CD4-positive, alpha-beta memory T cell (primary cell): ENCODE results near the gene TRAPPC11. TPM values are rescaled to one million over a fixed set of nuclear protein-coding genes. Genes with fewer than 3 reads are reported as not detected.
"Not testable (repeated sequence)": the region's sequence is repeated elsewhere in the genome, so short reads cannot be mapped to it uniquely, and the experiment has no call there.

Experiments used
- CTCF ChIA-PET: fragments of 350-600 bp; sonication (Branson Sonifier 250); formaldehyde crosslinking; loops from one replicate; lab custom pipeline; 2021; ENCODE audit warnings: inconsistent platforms; ENCODE audit not compliant: partially characterized antibody; lab: Charles Lee
- POLR2A ChIA-PET: fragments of 350-600 bp; sonication (Branson Sonifier 250); formaldehyde crosslinking; loops from one replicate; lab custom pipeline; 2021; ENCODE audit not compliant: partially characterized antibody; lab: Charles Lee
- DNase-seq, 5 donors: peaks; one replicate each; pipeline versions ENCODE4 v3.0.0 to v3.0.0-alpha.2; 2020 to 2022; ENCODE audit warnings: mixed read lengths in 1 of 5
- H3K27ac ChIP-seq: one replicate; pipeline ENCODE4 v1.7.0; 2013; ENCODE audit warnings: low read depth, low read length
- H3K27me3 ChIP-seq: 2 replicates; pipeline ENCODE4 v1.7.0; 2013; ENCODE audit warnings: mild to moderate bottlenecking, low read length, moderate library complexity; ENCODE audit not compliant: insufficient read depth
- H3K36me3 ChIP-seq: 2 replicates; pipeline ENCODE4 v1.7.0; 2013; ENCODE audit warnings: mild to moderate bottlenecking, low read length, moderate library complexity; ENCODE audit not compliant: insufficient read depth
- H3K4me1 ChIP-seq: 2 replicates; pipeline ENCODE4 v1.7.0; 2013; ENCODE audit warnings: mild to moderate bottlenecking, low read length, moderate library complexity; ENCODE audit not compliant: insufficient read depth
- H3K4me3 ChIP-seq, 2 donors: one replicate each; pipeline ENCODE4 v1.7.0; 2013; ENCODE audit warnings: low read length in 2 of 2, mild to moderate bottlenecking in 1 of 2
- H3K9me3 ChIP-seq, 2 donors: one replicate each; pipeline ENCODE4 v1.7.0; 2013; ENCODE audit warnings: low read length in 2 of 2, control low read depth in 1 of 2; ENCODE audit not compliant: control insufficient read depth in 1 of 2
- H3K27ac Mint-ChIP-seq, 7 donors: one replicate each; pipeline ENCODE4 v1.8.0; 2020 to 2021; ENCODE audit warnings: mixed read lengths in 7 of 7, mild to moderate bottlenecking in 6 of 7, inconsistent platforms in 3 of 7, moderate library complexity in 3 of 7
- H3K27me3 Mint-ChIP-seq, 2 donors: one replicate each; pipeline ENCODE4 v1.8.0; 2020 to 2021; ENCODE audit warnings: mixed read lengths in 2 of 2
- H3K36me3 Mint-ChIP-seq, 2 donors: one replicate each; pipeline ENCODE4 v1.8.0; 2020 to 2021; ENCODE audit warnings: mixed read lengths in 2 of 2, inconsistent platforms in 1 of 2, mild to moderate bottlenecking in 1 of 2
- H3K4me1 Mint-ChIP-seq, 4 donors: one replicate each; pipeline ENCODE4 v1.8.0; 2020 to 2021; ENCODE audit warnings: mixed read lengths in 4 of 4, mild to moderate bottlenecking in 1 of 4
- H3K4me3 Mint-ChIP-seq, 8 donors: one replicate each; pipeline ENCODE4 v1.8.0; 2020 to 2021; ENCODE audit warnings: mixed read lengths in 8 of 8, mild to moderate bottlenecking in 7 of 8, moderate library complexity in 6 of 8, inconsistent platforms in 3 of 8
- H3K9me3 Mint-ChIP-seq, 8 donors: one replicate each; pipeline ENCODE4 v1.8.0; 2020 to 2021; ENCODE audit warnings: mixed read lengths in 8 of 8, mild to moderate bottlenecking in 5 of 8, inconsistent platforms in 3 of 8, moderate library complexity in 1 of 8
- intact Hi-C: fragments of 100-400 bp; cut with micrococcal nuclease; formaldehyde crosslinking; loops from one replicate; pipeline ENCODE4 v1.15.1; 2023
- polyA plus RNA-seq, 2 donors: library from polyadenylated mRNA; unstranded; fragments of 300-500 nt; fragmentation: Illumina TruSeq; gene quantifications; one replicate each; pipeline ENCODE4 v1.2.3, GENCODE V29; 2021
- total RNA-seq, 2 experiments: library from RNA; stranded (reverse); gene quantifications; one replicate each; pipeline ENCODE4 v1.2.3, GENCODE V29; 2021

Gene TRAPPC11
- total and polyA plus RNA-seq, 4 experiments from 2014 or later: 22.7 to 51.0 (median 33.2) TPM

DNA sequence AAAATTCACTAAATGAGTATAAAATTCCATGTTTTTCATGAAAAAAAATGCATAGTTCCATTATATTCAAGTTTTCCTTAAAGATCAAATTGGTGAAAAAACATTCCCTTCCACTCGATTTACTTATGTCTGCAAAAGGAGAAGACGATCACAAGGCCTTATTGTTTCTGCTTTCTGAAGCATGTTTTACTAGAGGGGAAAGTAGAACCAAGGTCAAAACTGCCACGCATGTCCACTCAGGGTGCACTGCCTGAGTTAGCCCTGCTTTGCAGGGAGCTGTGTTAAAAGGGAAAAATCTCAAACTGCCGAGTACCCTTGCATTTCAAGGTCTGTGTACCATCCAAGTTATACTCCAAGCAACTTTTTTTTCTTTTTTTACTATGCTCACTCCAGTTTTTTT lies 57.2 kb downstream of the TRAPPC11 start:
- POLR2A ChIA-PET: no interaction called here
- no peaks in the 10 kb centered on the region for H3K9me3 ChIP-seq
- no peaks in the 10 kb centered on the region for H3K27me3 Mint-ChIP-seq
- H3K4me1 Mint-ChIP-seq: peaks cover 1 to 2% (median 2%) of the 10 kb centered on the region in 4 donors
- H3K4me3 ChIP-seq: no peak overlapping the region
- H3K27me3 ChIP-seq: no peaks in the 10 kb centered on the region
- H3K36me3 ChIP-seq: peaks cover 17% of the 10 kb centered on the region
- peaks cover 15 to 33% of the 10 kb centered on the region in 2 donors for H3K36me3 Mint-ChIP-seq
- CTCF ChIA-PET: no interaction called here
- H3K4me3 Mint-ChIP-seq: no peak overlapping the region
- no peak overlapping the region for H3K27ac Mint-ChIP-seq
- DNase-seq: no peak
- intact Hi-C loops: no loop called here
- no peak overlapping the region for H3K27ac ChIP-seq
- no peaks in the 10 kb centered on the region for H3K4me1 ChIP-seq
- H3K9me3 Mint-ChIP-seq: peaks cover 0 to 3% (median 0%) of the 10 kb centered on the region in 8 donors

DNA sequence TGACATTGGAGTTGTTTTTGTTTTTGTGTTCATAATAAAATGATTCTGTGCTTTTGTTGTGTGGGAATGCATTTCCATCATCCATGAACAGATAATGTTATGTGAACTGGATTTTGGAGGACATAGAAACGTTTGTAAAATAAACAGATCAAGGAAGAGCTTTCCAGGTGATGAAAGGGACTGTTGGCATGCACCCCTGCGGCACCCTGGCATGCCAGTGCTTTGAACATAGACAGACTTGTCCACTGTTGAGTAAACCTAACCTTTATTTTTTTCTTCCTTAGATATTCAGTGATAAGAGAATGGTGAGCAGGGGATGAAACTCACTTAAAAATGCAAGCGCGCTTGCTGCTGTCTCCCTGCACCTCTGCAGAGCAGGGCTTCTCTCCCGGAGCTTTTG lies 59.8 kb downstream of the TRAPPC11 start:
- Histone ChIP-seq H3K4me3 (no peak overlapping the region), H3K36me3 (peaks cover under 1% of the 10 kb centered on the region), H3K27me3 (no peaks in the 10 kb centered on the region), H3K4me1 (peaks cover 9% of the 10 kb centered on the region), H3K27ac (no peak overlapping the region), H3K9me3 (no peaks in the 10 kb centered on the region)
- intact Hi-C loops: no loop called here
- CTCF ChIA-PET: interaction anchor here (1.3 kb wide), 1 partner anchor 449 kb away, joined by 3 read pairs; no protein-coding TSS in a partner anchor
- peak overlapping the region in 3 of 7 donors; percentile 65 to 84 (median 73) for H3K27ac Mint-ChIP-seq
- no peak overlapping the region for H3K4me3 Mint-ChIP-seq
- no peak for DNase-seq
- H3K27me3 Mint-ChIP-seq: no peaks in the 10 kb centered on the region
- POLR2A ChIA-PET: no interaction called here
- H3K4me1 Mint-ChIP-seq: peaks cover 10 to 16% (median 12%) of the 10 kb centered on the region in 4 donors
- H3K36me3 Mint-ChIP-seq: peaks cover 0 to 11% of the 10 kb centered on the region in 2 donors
- peaks cover 0 to 3% (median 0%) of the 10 kb centered on the region in 8 donors for H3K9me3 Mint-ChIP-seq

DNA sequence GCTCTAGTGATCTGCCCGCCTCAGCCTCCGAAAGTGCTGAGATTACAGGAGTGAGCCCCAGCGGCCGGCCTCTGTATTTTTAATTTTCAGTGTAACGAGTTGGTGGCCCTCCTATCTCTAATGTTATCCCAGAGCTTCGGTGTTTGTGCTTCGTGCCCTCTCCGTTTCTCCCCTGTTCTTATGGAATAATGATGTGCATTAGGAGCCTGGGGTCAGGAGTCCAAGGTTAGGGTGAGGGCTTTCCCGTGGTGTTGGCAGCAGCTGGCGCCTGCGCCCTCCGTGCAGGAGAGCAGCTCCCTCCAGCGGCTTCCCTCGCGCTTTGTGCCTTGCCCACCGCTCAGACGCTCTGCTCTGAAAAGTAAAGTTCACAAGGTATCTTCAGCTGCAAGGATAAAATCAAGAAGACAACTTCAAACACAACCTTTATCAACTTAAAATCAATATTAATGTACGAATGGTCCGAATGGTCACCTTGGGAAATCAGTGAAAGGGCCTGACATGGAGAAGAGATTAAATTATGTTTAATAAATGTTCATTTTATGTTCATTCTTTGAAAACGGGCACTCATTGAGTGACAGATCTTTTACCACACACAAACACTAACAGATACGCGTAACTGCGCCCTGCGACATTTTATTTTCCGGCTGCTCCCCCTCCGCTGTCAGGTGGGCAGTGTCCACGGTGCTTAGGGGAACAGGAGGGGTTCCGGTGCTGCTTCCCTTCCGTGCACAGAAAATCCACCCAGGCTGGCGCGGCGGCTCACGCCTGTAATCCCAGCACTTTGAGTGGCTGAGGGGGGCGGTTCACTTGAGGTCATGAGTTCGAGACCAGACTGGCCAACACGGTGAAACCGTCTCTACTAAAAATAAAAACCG lies 62.4 kb downstream of the TRAPPC11 start:
- H3K4me1 Mint-ChIP-seq: peaks cover 10 to 16% (median 15%) of the 10 kb centered on the region in 4 donors
- Histone ChIP-seq H3K27ac (no peak overlapping the region), H3K4me3 (peak overlapping the region in 1 of 2 donors; percentile 24), H3K9me3 (no peaks in the 10 kb centered on the region), H3K4me1 (peaks cover 9% of the 10 kb centered on the region), H3K27me3 (no peaks in the 10 kb centered on the region), H3K36me3 (no peaks in the 10 kb centered on the region)
- intact Hi-C loops: loop anchor here (2.0 to 5.0 kb wide), 3 partner anchors 64 to 529 kb away; partner anchors contain the start of genes RWDD4 and TRAPPC11
- peak overlapping the region; percentile 25 to 90 (median 38) for H3K27ac Mint-ChIP-seq
- peaks cover 0 to 5% (median 0%) of the 10 kb centered on the region in 8 donors for H3K9me3 Mint-ChIP-seq
- POLR2A ChIA-PET: no interaction called here
- H3K36me3 Mint-ChIP-seq: no peaks in the 10 kb centered on the region
- peaks cover 0 to 5% of the 10 kb centered on the region in 2 donors for H3K27me3 Mint-ChIP-seq
- peak in 4 of 5 donors; percentile 34 to 40 (median 38) for DNase-seq
- CTCF ChIA-PET: interaction anchor here (1.0 to 2.8 kb wide), 4 partner anchors 9 to 17 kb away, joined by 3 to 9 read pairs (median 4); no protein-coding TSS in a partner anchor
- peak overlapping the region; percentile 77 to 94 (median 90) for H3K4me3 Mint-ChIP-seq

DNA sequence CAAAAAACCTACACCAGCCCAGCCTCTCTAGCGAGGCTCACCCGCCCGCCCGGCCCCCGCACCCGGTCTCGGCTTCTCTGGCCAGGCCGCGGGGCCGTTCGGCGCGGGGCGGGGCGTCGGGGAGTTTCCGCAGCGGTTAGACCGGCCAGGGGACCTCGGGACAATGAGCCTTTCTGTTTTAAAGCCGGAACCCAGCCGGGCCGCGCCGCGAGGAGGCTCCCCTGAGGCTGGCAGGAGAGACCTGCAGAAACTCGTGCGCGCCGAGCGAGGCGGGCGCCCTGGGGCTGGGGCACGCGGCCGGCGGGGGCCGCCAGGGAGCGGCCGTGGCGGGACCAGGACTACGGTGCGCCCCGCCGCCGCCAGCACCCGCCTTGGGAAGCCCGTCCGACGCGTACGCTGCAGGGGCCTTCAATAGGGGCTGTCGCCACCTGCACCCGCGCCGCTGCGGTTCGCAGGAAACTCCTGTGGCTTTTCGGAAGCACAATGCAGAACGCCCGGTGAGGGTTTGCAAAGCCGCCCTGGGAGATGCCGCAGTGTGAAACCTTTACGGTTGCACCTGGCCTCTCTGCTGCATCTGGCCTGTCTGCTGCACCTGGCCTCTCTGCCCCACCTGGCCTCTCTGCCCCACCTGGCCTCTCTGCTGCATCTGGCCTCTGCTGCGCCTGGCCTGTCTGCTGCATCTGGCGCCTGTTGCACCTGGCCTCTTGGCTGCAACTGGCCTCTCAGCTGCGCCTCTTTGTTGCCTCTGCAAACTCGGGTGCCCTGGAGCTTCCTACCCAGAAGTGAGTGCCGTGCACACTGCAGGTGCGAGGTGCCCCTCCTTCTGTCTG lies 63.9 kb downstream of the TRAPPC11 start:
- H3K27ac Mint-ChIP-seq: peak overlapping the region; percentile 19 to 88 (median 64)
- POLR2A ChIA-PET: no interaction called here
- Histone ChIP-seq H3K4me3 (peak overlapping the region in 1 of 2 donors; percentile 64), H3K27me3 (no peaks in the 10 kb centered on the region), H3K9me3 (no peaks in the 10 kb centered on the region), H3K36me3 (no peaks in the 10 kb centered on the region), H3K4me1 (peaks cover 9% of the 10 kb centered on the region), H3K27ac (no peak overlapping the region)
- H3K9me3 Mint-ChIP-seq: peaks cover 0 to 5% (median 0%) of the 10 kb centered on the region in 8 donors
- H3K36me3 Mint-ChIP-seq: no peaks in the 10 kb centered on the region
- H3K4me3 Mint-ChIP-seq: peak overlapping the region; percentile 85 to 94 (median 90)
- H3K4me1 Mint-ChIP-seq: peaks cover 10 to 16% (median 15%) of the 10 kb centered on the region in 4 donors
- intact Hi-C loops: loop anchor here (2.0 to 5.0 kb wide), 2 partner anchors 66 to 528 kb away; partner anchors contain the start of genes RWDD4 and TRAPPC11
- CTCF ChIA-PET: interaction anchor here (2.8 kb wide), 1 partner anchor 13 kb away, joined by 9 read pairs; no protein-coding TSS in a partner anchor
- peak; percentile 42 to 62 (median 51) for DNase-seq
- peaks cover 0 to 5% of the 10 kb centered on the region in 2 donors for H3K27me3 Mint-ChIP-seq

DNA sequence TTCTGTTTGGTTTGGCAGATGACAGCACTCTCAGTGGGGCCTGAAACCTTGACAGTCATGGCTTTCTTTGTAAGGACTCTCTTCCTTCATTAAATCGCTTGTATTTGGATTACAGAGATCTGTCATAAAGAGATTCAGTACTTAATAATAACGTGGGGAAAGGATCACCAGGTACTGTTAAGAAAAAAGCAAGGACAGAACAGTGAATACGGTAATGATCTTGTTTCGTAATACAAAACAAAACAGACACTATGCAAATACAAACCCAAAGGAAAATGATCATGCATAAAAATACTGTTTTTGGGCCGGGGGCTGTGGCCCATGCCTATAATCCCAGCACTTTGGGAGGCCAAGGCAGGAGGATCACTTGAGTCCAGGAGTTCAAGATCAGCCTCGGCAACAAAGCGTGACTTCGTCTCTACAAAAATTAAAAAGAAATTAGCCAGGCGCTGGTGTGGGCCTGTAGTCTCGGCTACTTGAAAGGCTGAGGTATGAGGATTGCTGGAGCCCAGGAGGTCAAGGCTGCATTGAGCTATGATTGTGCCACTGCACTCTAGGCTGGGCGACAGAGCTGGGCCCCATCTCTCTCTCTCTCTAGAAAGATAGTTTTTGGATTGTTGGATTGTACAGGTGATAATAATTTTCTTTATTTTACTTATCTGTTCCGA lies 64.6 kb downstream of the TRAPPC11 start:
- intact Hi-C loops: loop anchor here (2.0 to 5.0 kb wide), 2 partner anchors 66 to 527 kb away; partner anchors contain the start of genes RWDD4 and TRAPPC11
- peaks cover 0 to 2% (median 0%) of the 10 kb centered on the region in 8 donors for H3K9me3 Mint-ChIP-seq
- H3K4me1 ChIP-seq: peaks cover 9% of the 10 kb centered on the region
- POLR2A ChIA-PET: no interaction called here
- no peaks in the 10 kb centered on the region for H3K9me3 ChIP-seq
- peak overlapping the region in 1 of 2 donors; percentile 64 for H3K4me3 ChIP-seq
- H3K4me3 Mint-ChIP-seq: peak overlapping the region; percentile 78 to 91 (median 87)
- DNase-seq: no peak
- no peak overlapping the region for H3K27ac ChIP-seq
- peak overlapping the region; percentile 31 to 83 (median 61) for H3K27ac Mint-ChIP-seq
- H3K27me3 ChIP-seq: no peaks in the 10 kb centered on the region
- no peaks in the 10 kb centered on the region for H3K36me3 ChIP-seq
- H3K27me3 Mint-ChIP-seq: peaks cover 0 to 6% of the 10 kb centered on the region in 2 donors
- H3K36me3 Mint-ChIP-seq: no peaks in the 10 kb centered on the region
- CTCF ChIA-PET: no interaction called here
- H3K4me1 Mint-ChIP-seq: peaks cover 10 to 16% (median 15%) of the 10 kb centered on the region in 4 donors

DNA sequence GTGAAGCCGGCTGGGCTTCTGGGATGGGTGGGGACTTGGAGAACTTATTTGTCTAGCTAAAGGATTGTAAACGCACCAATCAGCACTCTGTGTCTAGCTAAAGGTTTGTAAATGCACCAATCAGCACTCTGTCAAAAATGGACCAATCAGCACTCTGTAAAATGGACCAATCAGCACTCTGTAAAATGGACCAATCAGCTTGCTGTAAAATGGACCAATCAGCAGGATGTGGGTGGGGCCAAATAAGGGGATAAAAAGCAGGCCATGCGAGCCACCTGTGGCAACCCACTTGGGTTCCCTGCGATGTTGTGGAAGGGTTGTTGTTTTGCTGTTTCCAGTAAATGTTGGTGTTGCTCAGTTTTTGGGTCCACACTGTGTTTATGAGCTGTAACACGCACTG lies 66.5 kb downstream of the TRAPPC11 start:
- CTCF ChIA-PET, DNase-seq: not testable (repeated sequence)

More for the DNA sequence above, 66.5 kb downstream of the TRAPPC11 start:
- POLR2A ChIA-PET, H3K4me1 ChIP-seq, H3K4me3 Mint-ChIP-seq, H3K4me3 ChIP-seq, H3K27me3 Mint-ChIP-seq, H3K27me3 ChIP-seq, H3K27ac ChIP-seq, H3K9me3 Mint-ChIP-seq, H3K36me3 Mint-ChIP-seq, H3K27ac Mint-ChIP-seq, intact Hi-C loops, H3K9me3 ChIP-seq, H3K36me3 ChIP-seq: not testable (repeated sequence)
- peaks cover 10 to 16% (median 15%) of the 10 kb centered on the region in 4 donors for H3K4me1 Mint-ChIP-seq
